GM19238 (cell line): Measurements from ENCODE around the gene AUTS2.

Source experiments
- DNase-seq: peaks from one replicate; pipeline ENCODE4 v3.0.0; 2011; ENCODE audit warnings: low spot score; ENCODE audit not compliant: insufficient read length

The AUTS2 gene

DNA sequence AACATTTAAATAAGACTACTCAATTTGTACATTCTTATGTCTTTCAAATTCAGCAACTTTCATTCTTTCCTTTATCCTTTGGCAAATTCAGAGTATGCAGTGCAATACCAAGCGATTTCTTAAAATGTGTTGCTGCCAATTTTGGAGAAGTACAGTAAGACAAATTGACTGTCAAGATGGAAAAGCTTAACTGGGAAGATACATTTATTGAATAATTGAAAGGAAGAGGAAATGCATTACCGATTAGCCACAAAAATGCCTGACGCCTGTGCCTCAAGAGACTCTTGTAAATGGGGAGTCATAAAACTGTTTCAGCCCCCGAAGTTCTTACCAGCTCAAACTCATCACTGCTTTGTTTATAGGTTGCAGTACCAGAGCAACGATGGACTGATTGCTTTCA lies 1160.4 kb downstream of the AUTS2 start:
- no peak for DNase-seq

DNA sequence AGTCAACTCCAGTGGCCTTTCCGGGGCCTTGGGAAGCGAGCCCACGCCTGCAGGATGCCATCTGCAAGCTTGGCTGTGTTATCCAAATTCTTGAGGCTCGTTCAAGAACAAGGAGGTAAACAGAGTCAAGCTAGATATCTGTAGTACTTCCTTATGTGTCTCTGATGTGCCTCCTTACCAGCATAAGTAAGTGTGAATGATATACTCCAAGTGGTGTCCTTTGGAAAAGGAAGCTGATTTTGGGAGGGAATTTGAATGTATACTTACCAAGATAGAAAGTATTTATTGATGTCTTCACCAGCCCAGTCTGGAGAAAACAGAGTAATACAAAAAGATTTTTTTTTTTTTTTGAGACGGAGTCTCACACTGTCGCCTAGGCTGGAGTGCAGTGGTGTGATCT lies 1161.4 kb downstream of the AUTS2 start:
- no peak for DNase-seq

- no peak for DNase-seq
Observed at GRCh38 chr7:70761711-70762328, 1163.5 kb downstream of the AUTS2 start.

- no peak for DNase-seq
Observed at GRCh38 chr7:70762696-70763095, 1164.4 kb downstream of the AUTS2 start.

GRCh38 chr7:70763961-70764691 lies 1165.9 kb downstream of the AUTS2 start:
- peak; percentile 37 for DNase-seq

- no peak for DNase-seq
Observed at GRCh38 chr7:70764701-70765208, 1166.5 kb downstream of the AUTS2 start.

DNA sequence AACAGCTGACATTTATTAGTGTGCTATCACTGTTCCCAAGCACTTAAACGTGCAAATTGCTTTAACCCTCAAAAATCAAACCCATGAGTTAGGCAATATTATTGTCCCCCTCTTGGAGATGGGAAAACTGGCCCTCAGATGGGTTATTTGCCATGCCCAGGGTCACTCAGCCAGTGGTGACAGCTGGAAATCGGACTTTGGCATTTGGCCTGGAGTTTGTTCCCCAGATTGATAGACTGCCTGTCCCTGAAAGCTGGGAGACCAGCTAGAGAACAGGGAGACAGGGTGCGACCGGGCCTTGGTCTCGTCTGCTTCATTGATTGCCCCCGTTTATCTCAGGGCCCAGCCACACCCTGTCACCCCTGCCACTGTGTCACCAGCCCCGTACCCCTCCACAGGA lies 1167.4 kb downstream of the AUTS2 start:
- no peak for DNase-seq

DNA sequence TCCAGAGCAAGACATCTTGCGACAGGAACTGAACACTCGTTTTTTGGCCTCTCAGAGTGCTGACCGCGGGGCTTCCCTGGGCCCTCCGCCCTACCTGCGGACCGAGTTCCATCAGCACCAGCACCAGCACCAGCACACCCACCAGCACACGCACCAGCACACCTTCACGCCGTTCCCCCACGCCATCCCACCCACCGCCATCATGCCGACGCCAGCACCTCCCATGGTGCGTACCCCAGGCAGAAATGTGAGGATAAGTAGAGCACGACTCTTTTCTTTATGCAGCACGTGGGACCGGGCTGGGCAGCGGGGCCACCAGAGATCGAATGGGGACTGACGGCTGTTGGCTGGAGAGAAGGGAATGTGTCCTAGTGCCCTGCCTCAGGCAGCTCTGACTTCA lies 1167.8 kb downstream of the AUTS2 start:
- DNase-seq: no peak

- no peak for DNase-seq
Observed at GRCh38 chr7:70766694-70767093, 1168.4 kb downstream of the AUTS2 start.

GRCh38 chr7:70770154-70770553 lies 1171.9 kb downstream of the AUTS2 start:
- no peak for DNase-seq

DNA sequence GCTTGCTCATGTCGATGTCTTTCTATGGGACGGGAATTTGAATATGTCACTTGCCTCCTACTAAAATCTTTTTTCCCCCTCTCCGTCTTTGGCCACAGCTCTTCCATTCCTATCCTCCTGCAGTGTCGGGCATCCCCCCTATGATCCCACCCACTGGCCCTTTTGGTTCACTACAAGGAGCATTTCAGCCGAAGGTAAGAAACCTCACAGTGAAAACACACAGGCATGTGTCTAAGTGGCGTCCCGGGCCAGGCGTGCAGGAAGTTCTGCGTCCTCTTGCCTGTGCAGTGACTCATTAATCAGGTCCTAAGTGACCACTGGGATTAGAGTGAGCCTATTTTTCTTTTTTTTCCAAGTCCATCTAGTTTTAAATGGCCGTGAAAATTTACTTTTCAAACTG lies 1173.2 kb downstream of the AUTS2 start:
- no peak for DNase-seq

DNA sequence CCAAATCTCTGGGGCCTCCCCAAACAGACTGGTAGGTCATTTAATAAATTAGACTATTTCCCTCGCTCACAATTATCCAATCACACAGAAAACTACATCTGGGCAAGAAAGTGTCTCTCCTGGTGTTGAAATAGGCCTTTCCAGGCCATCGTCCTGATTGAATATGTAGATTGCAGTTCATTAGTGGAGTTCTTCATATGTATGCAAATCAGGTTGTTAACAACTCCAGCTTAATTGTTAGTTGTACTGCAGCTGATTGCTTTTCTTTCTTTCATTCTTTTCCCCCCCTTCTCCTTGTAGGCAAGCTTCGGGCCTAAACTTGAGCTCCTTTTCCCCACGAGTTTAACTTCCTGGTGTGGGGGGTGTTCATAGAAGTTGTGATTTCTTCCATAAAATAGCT lies 1174.6 kb downstream of the AUTS2 start:
- no peak for DNase-seq

DNA sequence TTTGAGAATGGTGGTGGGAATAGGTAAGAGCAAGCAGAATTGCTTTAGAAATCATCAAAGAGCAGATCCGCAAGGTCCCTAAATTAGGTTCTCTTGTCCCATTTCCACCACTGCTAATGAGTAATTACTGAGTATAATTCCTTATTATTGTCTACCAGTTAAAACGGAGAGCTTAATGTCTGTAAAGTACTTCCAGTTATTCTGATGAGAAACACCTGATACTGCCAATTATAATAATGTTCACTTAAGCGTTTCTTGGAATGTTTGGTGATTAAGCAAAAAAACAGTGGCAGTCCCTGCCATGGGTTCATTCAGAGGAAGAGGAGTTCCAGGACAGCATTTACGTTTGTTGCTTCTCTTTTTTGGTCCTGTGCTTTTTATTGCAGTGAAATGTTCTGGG lies 1175.1 kb downstream of the AUTS2 start:
- no peak for DNase-seq

GRCh38 chr7:70774950-70775527 lies 1176.8 kb downstream of the AUTS2 start:
- no peak for DNase-seq

DNA sequence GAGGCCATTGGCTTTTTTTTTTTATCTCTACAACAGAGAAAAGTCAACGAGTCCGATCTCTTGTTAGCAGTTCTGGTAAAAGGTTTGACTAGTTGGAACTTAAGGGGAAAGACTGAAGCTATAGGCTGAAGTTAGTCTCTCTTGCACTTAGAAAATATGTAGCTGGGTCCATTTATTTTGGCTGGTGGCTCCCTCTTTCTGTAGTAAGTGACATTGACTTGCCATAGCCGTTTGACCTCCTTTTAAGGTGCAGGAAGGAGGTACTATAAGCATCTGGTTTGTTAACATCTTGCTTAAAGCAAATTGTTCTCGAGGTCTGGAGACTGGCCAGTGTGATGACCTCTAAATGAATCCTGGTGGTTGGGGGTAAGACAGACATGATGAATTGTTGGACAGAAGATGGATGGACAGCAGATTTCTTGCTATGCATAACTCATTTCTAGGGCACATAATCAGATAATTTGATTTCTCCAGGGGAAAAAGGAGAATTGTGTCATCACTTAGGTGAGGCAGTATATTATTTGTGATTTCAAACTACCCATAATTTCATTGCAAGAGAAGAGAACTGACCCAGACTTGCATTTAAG lies 1177.4 kb downstream of the AUTS2 start:
- no peak for DNase-seq

DNA sequence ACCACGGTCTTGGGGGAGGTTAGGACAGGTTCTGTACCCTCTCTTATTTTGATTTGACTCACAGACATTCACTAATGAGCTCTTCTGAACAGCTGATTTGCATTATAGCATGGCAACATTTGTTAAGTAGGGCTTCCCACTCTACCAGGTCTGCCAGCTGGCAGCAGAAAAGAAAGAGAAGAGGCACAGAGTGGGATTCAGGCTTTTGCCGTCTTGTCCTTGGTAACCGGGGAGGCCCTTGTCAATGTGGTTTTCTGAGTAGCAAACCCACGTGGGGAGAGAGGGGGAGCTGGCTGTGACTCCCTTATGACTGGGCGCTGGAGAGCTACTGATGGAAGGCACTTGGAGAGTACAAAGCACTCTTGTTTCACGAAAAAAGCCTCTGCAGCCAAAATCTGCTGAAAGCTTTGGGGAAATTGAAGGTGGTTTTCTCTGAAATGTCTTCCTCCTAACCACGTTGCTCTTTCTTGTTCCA lies 1178.4 kb downstream of the AUTS2 start:
- DNase-seq: no peak

DNA sequence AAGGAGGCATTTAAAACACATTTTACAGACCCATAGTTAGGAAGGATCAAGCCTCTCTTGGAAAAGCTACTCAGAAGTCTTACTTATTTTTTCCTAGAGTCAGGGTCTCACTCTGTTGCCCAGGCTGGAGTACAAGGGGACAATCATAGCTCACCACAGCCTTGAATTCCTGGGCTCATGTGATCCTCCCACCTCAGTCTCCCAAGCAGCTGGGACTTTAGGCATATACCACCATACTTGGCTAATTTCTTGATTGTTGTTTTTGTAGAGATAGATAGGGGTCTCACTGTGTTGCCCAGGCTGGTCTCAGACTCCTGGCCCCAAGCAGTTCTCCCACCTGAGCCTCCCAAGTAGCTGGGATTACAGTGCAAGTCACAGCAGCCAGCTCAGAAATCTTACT lies 1179.0 kb downstream of the AUTS2 start:
- DNase-seq: no peak

- DNase-seq: no peak
Observed at GRCh38 chr7:70778585-70778984, 1180.3 kb downstream of the AUTS2 start.

DNA sequence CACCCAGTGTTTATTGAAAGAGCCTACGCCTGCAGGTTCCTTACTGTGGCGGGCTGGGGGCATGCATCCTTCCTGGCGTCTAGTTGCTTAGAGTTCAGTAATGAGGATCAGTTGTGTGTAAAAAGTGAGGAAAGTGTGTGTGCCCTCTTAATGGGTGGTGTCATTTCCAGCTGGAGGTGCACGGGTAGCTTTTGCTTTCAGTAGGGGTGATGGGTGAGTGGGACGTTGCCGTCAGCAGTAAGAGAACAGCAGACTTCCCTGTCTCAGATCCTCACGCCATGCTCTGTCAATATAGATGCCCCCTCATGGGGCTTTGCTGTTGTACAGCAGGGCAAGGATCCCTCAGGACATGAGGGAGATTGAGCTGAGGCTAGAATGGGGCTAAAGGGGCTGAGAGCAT lies 1181.0 kb downstream of the AUTS2 start:
- DNase-seq: no peak

DNA sequence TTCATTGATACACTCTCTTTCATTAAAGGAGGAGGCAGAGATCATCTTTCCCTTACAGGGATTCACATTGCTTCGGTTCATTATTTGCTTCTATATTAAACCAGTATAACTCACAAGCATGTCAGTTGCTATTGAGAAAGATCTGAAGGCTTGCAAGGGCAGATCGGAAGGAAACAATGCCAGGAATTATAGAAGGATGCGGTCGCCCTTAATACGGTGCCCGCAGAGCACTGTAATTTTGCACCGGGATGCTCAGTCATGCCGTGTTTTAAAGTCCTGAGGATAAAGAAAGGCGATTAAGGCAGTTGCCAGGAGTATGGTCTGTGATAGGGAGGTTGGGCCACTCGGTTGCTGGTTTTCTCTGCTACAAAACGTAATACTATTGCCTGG lies 1183.6 kb downstream of the AUTS2 start:
- DNase-seq: no peak

DNA sequence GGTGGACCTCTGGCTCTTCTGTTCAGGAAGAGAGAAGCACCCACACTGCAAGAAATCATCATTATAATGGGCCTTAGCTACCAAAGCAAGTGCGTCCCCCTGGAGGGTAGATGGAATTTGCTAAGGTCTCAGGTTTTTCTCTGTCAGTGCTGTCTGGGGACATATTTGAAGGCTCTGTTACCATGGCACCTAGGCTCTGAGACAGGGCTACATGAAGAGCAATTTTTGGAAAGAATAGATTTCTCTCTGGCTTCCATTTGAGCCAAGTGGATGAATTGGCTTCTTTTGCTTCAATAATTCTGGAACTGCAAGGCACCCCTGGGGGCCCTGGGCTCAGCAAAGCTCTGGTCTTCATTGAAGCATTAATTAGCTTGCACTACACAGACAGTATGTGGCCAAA lies 1184.5 kb downstream of the AUTS2 start:
- no peak for DNase-seq

GRCh38 chr7:70785427-70785826 lies 1187.2 kb downstream of the AUTS2 start:
- DNase-seq: no peak
